Measurements from ENCODE around the gene GALNT17.

The GALNT17 gene

DNA sequence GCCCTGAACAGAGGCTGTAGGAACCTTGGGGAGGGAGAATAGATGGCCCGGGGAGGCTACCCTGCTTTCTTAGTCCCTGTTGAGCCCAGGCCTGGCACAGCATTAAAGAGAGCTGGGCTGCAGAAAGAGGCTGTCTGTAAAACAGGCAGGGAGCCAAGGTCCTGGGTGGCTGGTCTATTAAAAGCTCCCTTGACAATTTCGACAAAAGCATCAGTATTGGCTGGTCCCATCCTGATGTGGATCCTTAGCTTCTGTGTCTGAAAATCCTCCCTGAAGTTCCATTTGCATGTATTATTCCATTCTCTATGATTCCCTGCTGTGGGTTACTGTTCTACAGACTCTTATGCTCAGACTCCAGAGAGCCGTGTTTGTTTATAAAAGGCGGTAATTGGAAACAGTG lies 158.5 kb downstream of the GALNT17 start:
- H3K4me3 ChIP-seq (replicated peaks; ENCODE audit: low read depth, low read length): no peak overlapping the region
- no peaks in the 10 kb centered on the region for H3K27me3 ChIP-seq (replicated peaks; ENCODE audit: control insufficient read depth, insufficient read depth, low read length)
- TF ChIP-seq, protein P1, sequence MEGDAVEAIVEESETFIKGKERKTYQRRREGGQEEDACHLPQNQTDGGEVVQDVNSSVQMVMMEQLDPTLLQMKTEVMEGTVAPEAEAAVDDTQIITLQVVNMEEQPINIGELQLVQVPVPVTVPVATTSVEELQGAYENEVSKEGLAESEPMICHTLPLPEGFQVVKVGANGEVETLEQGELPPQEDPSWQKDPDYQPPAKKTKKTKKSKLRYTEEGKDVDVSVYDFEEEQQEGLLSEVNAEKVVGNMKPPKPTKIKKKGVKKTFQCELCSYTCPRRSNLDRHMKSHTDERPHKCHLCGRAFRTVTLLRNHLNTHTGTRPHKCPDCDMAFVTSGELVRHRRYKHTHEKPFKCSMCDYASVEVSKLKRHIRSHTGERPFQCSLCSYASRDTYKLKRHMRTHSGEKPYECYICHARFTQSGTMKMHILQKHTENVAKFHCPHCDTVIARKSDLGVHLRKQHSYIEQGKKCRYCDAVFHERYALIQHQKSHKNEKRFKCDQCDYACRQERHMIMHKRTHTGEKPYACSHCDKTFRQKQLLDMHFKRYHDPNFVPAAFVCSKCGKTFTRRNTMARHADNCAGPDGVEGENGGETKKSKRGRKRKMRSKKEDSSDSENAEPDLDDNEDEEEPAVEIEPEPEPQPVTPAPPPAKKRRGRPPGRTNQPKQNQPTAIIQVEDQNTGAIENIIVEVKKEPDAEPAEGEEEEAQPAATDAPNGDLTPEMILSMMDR (IDR thresholded peaks at IDR 0.05; ENCODE audit: insufficient read depth, low read length, poor library complexity, severe bottlenecking): no peak
- DNase-seq (ENCODE audit: extremely low read depth, insufficient read length): no peak
- no peaks in the 10 kb centered on the region for H3K36me3 ChIP-seq (ENCODE audit: control insufficient read depth, insufficient read depth, low read length)

DNA sequence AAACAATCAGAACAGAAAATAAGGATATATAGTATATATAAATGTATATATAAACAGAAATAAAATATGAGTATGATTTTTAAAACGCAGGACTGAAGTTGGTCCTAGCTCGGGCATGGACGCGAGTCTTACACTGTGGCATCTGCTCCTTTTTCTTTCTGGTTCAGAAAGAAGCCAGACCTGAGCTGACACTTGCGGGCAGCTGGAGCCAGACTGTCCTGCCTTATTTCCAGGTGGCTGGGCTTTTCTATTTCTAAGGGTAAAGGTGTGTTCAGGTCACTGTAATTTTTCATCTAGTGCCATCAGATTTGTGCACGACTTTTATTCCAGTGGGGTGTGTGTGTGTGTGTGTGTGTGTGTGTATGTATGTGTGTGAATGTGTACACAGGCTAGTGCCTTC lies 166.4 kb downstream of the GALNT17 start:
- no peak for DNase-seq (ENCODE audit: extremely low read depth, insufficient read length)
- TF ChIP-seq, protein P1 (IDR thresholded peaks at IDR 0.05; ENCODE audit: insufficient read depth, low read length, poor library complexity, severe bottlenecking): no peak
- Histone ChIP-seq H3K36me3 (ENCODE audit: control insufficient read depth, insufficient read depth, low read length) (no peaks in the 10 kb centered on the region), H3K4me3 (replicated peaks; ENCODE audit: low read depth, low read length) (no peak overlapping the region), H3K27me3 (replicated peaks; ENCODE audit: control insufficient read depth, insufficient read depth, low read length) (no peaks in the 10 kb centered on the region)

DNA sequence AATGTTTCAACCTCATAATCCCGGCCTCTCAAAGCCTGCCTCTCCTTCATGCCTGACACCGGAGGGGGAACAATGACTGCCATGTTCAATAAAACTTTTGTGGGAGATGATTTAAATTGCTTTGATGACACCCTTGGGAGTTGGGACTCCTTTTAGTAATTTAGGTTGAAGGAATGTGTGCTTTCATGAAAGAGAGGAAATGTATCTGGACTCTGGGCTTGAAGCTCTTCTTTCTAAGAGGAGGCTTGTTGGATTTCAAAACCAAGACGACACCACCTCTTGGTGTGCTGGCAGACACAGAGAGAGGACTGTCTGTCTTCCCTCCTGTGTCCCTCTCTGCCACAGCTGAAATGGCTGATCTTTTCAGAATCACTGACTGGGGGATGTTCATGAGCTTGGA lies 168.1 kb downstream of the GALNT17 start:
- TF ChIP-seq, protein P1 (IDR thresholded peaks at IDR 0.05; ENCODE audit: insufficient read depth, low read length, poor library complexity, severe bottlenecking): no peak
- no peak for DNase-seq (ENCODE audit: extremely low read depth, insufficient read length)
- no peak overlapping the region for H3K4me3 ChIP-seq (replicated peaks; ENCODE audit: low read depth, low read length)
- H3K36me3 ChIP-seq (ENCODE audit: control insufficient read depth, insufficient read depth, low read length): no peaks in the 10 kb centered on the region
- H3K27me3 ChIP-seq (replicated peaks; ENCODE audit: control insufficient read depth, insufficient read depth, low read length): no peaks in the 10 kb centered on the region

DNA sequence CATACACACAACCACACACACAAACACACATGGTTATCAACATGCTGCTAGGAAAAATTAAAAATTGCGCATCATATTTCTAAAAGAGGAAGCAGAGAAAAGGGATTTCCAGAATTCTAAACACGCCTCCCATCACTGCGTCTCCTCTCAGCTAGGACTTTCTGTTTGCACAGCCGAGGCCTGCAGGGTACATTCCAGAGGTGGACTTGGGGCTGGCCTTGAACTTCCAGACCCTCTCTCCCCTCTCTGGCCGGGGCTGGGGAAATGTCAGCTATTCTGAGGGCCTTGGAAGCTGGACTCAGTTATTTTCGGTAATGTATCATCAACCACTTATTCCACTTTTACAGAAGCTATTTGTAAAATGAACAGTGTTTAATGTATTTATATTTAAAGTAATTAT lies 168.7 kb downstream of the GALNT17 start:
- no peak for DNase-seq (ENCODE audit: extremely low read depth, insufficient read length)
- Histone ChIP-seq H3K4me3 (replicated peaks; ENCODE audit: low read depth, low read length) (no peak overlapping the region), H3K36me3 (ENCODE audit: control insufficient read depth, insufficient read depth, low read length) (no peaks in the 10 kb centered on the region), H3K27me3 (replicated peaks; ENCODE audit: control insufficient read depth, insufficient read depth, low read length) (no peaks in the 10 kb centered on the region)
- TF ChIP-seq, protein P1 (IDR thresholded peaks at IDR 0.05; ENCODE audit: insufficient read depth, low read length, poor library complexity, severe bottlenecking): no peak

DNA sequence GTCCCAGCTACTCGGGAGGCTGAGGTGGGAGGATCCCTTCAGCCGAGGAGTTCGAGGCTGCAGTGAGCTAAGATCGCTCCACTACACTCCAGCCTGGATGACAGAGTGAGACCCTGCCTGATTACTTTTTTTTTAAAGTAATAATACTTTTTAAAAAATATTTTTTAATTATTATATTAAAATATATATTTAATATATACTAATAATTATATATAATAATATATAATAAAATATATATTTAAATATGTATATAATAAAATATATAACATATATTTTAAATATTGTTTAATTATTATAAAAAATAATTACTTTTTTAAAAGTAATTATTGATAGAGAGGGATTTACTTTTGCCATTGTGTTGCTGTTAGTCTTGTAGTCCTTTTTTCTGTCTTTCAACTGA lies 169.2 kb downstream of the GALNT17 start:
- no peaks in the 10 kb centered on the region for H3K36me3 ChIP-seq (ENCODE audit: control insufficient read depth, insufficient read depth, low read length)
- TF ChIP-seq, protein P1 (IDR thresholded peaks at IDR 0.05; ENCODE audit: insufficient read depth, low read length, poor library complexity, severe bottlenecking): no peak
- H3K27me3 ChIP-seq (replicated peaks; ENCODE audit: control insufficient read depth, insufficient read depth, low read length): no peaks in the 10 kb centered on the region
- no peak for DNase-seq (ENCODE audit: extremely low read depth, insufficient read length)
- H3K4me3 ChIP-seq (replicated peaks; ENCODE audit: low read depth, low read length): no peak overlapping the region

DNA sequence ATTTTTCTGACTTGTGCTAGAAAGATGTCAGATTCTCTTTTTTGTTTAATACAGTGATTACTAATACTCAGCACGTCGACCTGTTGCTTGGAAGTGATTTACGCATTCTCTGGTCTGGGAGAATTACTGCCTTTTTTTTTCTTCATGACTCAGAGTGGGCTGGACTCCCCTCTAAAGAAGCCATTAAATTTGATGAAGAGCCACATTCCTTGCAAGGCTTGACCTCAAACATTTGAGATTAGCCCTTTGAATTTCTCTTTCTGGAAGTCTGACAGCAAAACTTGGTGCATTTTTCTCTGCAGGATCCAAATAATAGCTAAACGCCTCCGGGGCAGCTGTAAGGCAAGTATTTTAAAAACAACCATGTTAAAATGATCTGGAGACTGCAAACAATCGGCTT lies 171.6 kb downstream of the GALNT17 start:
- DNase-seq (ENCODE audit: extremely low read depth, insufficient read length): no peak
- no peaks in the 10 kb centered on the region for H3K36me3 ChIP-seq (ENCODE audit: control insufficient read depth, insufficient read depth, low read length)
- H3K4me3 ChIP-seq (replicated peaks; ENCODE audit: low read depth, low read length): no peak overlapping the region
- no peaks in the 10 kb centered on the region for H3K27me3 ChIP-seq (replicated peaks; ENCODE audit: control insufficient read depth, insufficient read depth, low read length)
- TF ChIP-seq, protein P1 (IDR thresholded peaks at IDR 0.05; ENCODE audit: insufficient read depth, low read length, poor library complexity, severe bottlenecking): no peak
